GM12891 (cell line): Measurements from ENCODE around the gene RABL2A.
"Not testable (repeated sequence)": the region's sequence is repeated elsewhere in the genome, so short reads cannot be mapped to it uniquely, and the experiment has no call there.

ENCODE experiments used
- POLR2A ChIP-seq: IDR thresholded peaks from 2 replicates; pipeline ENCODE4 v1.6.1; 2011; ENCODE audit warnings: low read depth, low read length, control low read depth
- POLR2AphosphoS5 ChIP-seq: IDR thresholded peaks from 2 replicates; pipeline ENCODE4 v1.6.1; 2011; ENCODE audit warnings: low read depth, low read length, control low read depth
- POU2F2 ChIP-seq: IDR thresholded peaks from 2 replicates; pipeline ENCODE4 v1.6.1; 2011; ENCODE audit warnings: low read depth, mild to moderate bottlenecking, control low read depth, low read length, moderate library complexity
- SPI1 ChIP-seq: IDR thresholded peaks from 2 replicates; pipeline ENCODE4 v1.6.1; 2011; ENCODE audit warnings: low read depth, low read length, control low read depth
- TAF1 ChIP-seq: IDR thresholded peaks from 2 replicates; pipeline ENCODE4 v1.6.1; 2011; ENCODE audit warnings: low read depth, low read length, control low read depth

- not testable (repeated sequence) for TF ChIP-seq POLR2AphosphoS5, POLR2A, TAF1, POU2F2, SPI1
These were observed 28.9 kb upstream of the RABL2A start for GRCh38 chr2:113598180-113598579.
